H54 (cell line): ENCODE measurements around the gene BBOX1.
"Not testable (repeated sequence)": the region's sequence is repeated elsewhere in the genome, so short reads cannot be mapped to it uniquely, and the experiment has no call there.

Source experiments
- DNase-seq: peaks from one replicate; pipeline ENCODE4 v3.0.0; 2011; ENCODE audit warnings: low spot score, mixed read lengths; ENCODE audit not compliant: insufficient read length
- FAIRE-seq: peaks from 3 replicates; lab custom pipeline; 2011; peaks lifted over from hg19 to GRCh38; lab: Jason Lieb, UNC
- POLR2A ChIP-seq: IDR thresholded peaks from 2 replicates; pipeline ENCODE4 v1.6.1; 2011; ENCODE audit warnings: low read depth, mild to moderate bottlenecking, low read length

BBOX1 gene

DNA sequence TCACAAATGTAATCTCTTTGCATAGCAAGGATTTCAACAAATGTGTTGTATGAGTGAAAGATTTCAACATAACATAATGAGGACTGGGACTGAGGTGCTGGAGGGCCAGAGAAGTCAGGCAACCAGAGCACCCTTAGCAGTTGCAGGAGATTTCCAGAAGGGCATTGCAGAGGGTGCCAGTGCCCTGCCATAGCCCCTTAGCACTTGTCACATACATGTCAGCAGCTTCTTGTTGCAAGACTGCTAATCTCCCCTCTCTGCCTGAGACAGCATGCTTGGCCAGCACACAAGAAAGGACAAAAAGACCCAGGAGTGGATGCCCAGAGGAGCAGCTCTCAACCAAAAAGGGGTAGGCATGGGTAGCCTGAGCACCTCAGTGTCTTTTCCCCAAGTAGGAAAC lies 43.2 kb downstream of the BBOX1 start:
- no peak for TF ChIP-seq POLR2A
- FAIRE-seq, result no peak
- DNase-seq, result no peak

DNA sequence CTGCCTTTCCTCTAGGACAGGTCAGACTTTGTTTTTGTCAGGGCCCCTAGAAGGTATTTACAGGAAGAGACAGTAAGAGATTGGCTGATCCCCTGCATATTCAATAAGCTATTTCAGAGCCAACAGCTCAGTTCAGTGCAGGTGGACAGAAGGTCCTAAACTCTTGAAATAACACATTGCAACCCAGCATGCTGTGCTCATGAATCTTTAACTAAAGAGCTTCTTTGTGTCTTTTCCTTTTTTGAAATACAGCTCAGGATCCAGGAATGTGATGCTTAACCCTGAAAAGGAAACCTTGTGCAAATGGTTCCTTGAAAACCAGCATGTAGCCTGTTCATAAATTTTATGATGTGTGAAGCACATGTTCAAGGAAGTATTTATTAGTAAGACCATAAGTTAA lies 43.9 kb downstream of the BBOX1 start:
- DNase-seq (no peak), FAIRE-seq (no peak)
- TF ChIP-seq POLR2A, result no peak

DNA sequence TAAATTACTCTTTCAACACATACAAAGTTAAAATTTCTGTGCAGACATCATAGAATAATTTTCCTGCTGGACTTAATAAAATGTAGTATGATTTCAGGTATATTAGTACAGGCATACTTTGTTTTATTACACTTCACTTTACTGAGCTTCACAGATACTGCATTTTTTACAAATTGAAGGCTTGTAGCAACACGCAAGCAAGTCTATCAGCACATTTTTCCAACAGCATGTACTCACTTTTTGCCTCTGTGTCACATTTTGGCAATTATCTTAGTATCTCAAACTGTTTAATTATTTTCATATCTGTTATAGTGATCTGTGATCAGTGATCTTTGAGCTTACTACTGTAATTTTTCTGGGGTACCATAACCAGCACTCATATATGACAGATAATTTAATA lies 44.5 kb downstream of the BBOX1 start:
- FAIRE-seq (no peak), DNase-seq (no peak)
- TF ChIP-seq POLR2A, result no peak

DNA sequence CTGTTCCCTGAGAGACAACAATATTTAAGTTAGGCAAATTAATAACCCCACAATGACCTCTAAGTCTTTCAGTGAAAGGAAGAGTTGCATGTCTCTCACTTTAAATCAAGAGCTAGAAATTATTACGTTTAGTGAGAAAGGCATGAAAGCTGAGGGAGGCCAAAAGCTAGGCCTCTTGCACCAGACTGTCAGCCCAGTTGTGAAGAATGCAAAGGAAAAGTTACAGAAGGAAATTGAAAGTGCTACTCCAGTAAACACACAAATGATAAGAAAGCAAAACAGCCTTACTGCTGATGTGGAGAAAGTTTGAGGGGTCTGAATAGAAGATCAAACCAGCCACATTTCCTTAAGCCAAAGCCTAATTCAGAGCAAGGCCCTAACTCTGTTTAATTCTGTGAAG lies 45.0 kb downstream of the BBOX1 start:
- no peak for TF ChIP-seq POLR2A
- no peak for FAIRE-seq

DNA sequence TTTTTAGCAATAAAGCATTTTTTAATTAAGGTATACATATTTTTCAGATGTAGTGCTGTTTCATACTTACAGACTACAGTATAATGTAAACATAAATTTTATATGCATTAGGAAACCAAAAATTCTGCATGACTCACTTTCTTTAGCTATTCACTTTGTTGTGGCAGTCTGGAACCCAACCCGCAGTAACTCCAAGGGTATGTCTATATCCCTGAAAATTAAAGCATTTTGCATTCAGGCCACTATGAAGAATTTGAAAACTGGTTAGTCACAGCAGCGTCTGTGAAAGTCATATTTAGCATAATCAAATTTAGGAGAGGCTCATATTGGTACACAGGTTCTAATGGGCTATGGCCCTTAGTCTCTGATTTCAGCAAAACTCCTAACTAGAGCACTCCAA lies 46.8 kb downstream of the BBOX1 start:
- TF ChIP-seq POLR2A, result no peak
- no peak for DNase-seq
- FAIRE-seq, result no peak

More for the DNA sequence above, 45.0 kb downstream of the BBOX1 start:
- DNase-seq, result no peak

DNA sequence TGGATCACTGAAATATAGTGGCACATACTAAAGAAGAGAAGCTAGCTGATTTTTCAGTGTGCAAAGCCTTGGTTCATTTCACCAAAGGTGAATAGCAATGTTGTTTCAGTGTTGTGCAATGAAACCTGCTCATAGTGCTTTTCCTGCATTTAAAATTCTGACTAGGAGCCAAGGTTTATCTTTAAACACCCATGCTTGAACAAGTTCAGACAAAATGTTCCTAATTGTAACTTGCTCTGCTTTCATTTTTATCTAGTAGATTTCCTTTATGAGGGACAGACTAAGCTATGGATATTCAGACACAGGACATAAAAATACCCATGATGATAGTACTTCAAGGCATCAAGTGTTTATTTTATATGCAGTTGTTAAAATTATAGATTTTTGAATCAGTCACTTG lies 47.7 kb downstream of the BBOX1 start:
- FAIRE-seq (no peak), DNase-seq (no peak)
- no peak for TF ChIP-seq POLR2A

DNA sequence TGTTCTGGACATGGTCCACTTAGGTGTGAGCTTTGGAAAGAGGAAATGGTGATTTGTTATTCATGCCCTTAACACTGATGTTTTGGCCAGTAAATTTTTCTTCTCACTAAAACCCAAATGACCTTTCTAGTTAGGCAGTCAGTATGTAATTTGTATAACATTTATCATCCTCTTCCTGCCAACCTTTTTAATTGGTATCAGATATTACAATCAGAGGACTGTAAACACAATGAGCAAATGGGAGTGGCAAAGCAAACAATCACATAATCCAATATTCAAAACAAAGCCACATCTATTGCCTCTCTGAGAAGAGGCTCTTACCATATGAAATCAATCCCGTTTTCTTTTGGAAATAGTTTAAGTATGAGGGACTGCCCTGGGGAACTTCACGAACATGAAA lies 49.1 kb downstream of the BBOX1 start:
- no peak for TF ChIP-seq POLR2A
- no peak for FAIRE-seq
- no peak for DNase-seq

DNA sequence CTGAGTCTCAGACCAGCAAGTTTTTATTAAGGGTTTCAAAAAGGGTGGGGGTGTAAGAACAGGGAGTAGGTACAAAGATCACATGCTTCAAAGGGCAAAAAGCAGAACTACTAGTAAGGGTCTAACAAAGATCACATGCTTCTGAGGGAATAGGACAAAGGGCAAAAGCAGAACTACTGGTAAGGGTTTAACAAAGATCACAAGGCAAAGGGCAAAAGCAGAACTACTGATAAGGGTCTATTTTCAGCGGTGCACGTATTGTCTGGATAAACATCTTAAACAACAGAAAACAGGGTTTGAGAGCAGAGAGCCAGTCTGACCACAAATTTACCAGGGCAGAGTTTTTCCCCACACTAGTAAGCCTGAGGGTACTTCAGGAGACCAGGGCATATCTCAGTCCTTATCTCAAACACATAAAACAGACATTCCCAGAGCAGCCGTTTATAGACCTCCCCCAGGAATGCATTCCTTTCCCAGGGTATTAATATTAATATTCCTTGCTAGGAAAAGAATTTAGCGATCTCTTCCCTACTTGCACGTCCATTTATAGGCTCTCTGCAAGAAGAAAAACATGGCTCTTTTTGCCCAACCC lies 49.8 kb downstream of the BBOX1 start:
- not testable (repeated sequence) for FAIRE-seq, DNase-seq

DNA sequence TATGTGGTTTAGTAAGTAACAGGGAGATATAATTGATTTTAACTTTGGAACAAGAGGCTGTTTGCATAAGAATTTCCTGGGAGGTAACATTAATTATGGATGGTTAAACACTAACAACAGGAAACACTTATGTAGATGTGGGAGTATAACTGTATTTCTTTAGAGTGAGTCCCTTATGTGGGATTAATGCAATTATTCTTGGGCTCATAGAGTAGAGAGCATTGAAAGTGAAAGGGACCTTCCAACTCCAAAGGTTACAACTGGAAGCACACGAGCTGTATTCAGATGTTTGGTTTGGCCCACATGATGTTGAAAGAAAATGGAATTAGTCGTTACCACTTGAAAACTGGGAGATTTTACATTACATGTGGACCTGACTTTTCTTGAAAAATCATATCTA lies 53.5 kb downstream of the BBOX1 start:
- DNase-seq, result no peak
- no peak for TF ChIP-seq POLR2A
- FAIRE-seq, result no peak

DNA sequence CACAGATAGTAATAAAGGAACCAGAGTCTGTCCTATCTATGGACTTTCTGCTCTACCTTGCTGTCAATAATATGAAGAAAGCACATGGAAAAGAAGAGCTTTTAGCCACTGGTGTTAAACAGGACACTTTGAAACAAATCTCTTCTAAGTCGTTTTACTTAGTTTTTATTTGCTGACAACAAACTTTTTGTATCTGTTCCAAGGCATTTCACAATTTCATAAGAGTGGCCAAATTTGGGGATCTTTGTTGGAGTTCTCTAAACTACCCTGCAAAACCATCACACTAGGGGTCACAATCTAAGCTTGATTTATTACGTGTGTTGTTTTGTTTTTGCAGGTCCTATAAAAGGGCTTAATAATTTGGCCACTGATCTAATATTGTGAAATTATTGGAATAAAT lies 54.4 kb downstream of the BBOX1 start:
- no peak for DNase-seq
- TF ChIP-seq POLR2A, result no peak
- FAIRE-seq, result no peak

DNA sequence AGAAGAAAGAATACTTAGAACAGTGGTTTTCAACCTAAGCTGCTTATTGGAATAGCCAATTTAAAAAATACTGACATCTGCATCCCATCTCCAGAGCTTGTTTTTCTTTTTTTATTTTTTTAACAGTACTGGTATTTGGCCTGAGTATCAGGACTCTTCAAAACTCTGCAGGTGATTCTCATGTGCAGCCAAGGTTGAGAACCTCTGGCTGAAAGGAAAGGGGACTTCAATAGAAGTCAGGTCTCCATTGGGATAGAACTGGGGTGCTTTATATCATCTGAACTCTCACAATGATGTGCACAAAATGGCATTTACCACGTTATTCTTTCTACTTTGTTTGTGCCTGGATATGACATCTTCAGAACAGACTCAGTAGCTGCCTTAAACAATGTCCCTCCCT lies 55.3 kb downstream of the BBOX1 start:
- DNase-seq (no peak), FAIRE-seq (no peak)
- TF ChIP-seq POLR2A, result no peak

DNA sequence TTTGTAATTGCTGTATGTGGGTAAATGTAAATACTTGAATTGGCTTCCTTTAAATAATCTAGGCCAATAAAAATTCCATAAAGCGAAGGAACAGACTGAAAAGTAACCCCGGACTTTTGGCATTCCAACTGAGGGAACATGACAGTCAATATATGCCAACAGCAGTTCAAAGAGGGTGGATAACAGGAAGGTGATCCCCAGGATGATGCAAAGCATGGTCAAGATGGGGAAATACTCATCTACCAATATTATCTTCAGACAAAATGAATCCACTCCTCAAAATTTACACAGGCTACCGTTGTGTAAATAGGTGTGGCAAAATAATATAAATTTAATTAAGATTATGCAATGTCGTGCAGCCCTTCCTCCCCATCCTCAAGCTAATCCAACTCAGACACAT lies 56.9 kb downstream of the BBOX1 start:
- no peak for FAIRE-seq
- no peak for TF ChIP-seq POLR2A
- no peak for DNase-seq

DNA sequence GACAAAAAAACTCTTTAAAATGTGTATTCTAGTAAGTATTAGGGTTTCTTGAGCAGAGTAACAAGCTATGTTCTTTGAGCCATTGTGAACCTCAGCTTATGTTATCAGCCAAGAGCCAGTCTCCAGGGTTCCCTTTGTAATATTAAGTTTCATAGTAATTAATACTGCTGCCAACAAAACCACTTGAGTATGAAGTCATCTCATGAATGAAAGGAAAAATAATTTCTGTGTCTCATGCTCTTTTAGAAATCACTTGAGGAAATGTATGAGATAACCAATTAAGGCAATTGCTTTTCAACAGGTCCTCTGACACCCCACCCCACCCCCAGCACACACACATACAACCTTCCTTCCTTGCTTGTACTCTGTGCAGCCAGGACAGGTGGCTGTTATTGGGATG lies 59.9 kb downstream of the BBOX1 start:
- TF ChIP-seq POLR2A, result no peak
- DNase-seq, result no peak
- FAIRE-seq, result no peak

DNA sequence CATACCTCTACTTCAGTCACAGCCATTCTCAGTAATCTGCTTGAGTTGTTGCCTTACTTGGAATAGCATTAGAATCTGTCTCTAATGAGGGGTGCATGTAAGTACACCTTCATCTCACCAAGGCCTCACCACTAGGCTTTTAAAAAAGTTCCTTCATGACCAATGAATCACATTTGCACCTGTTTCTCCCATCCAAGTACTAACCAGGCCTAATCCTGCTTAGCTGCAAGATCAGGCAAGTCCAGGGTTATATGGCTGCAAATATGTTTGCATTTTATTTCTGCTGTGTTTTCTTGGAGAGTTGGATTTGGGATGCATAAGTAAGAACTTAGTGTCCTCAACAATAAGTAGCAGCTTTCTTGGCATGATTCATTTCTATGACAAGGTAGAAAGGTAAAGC lies 66.9 kb downstream of the BBOX1 start:
- DNase-seq (no peak), FAIRE-seq (no peak)
- no peak for TF ChIP-seq POLR2A

DNA sequence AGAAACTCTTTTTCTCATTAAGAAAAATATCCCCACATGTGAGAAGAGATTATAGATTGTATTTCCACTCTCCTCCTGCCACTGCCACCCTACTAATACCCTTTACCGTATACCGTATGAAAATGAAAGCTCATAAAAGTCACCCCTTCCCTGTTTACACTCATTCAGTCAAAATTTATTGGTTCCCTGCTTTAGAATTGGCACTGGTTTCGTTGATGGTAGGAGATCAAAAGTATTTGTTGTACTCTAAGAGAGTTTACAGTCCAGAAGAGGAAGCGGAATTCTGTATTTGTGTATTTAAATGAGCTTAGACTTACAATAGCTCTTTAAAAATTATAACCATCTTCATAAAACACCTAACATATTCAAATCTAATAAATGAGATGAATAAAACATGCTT lies 68.2 kb downstream of the BBOX1 start:
- TF ChIP-seq POLR2A, result no peak
- DNase-seq (no peak), FAIRE-seq (no peak)

DNA sequence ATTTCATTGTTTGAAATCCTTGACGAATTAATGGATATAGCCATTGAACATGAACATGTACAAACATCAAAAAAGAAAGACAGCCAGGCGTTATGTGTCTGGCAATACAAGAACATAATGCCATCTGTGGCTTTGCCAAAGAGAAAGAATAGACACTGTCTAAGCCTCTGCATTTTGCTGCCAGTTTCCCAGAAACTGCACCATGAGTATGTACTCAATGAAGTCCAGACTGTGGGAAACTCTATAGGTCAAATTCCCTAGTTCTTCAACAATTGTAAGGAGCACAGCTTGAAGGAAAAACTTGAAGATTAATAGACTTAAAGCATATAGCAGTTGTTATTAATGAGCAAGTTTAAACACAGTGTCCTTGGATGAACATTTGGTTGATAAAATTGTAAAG lies 71.3 kb downstream of the BBOX1 start:
- DNase-seq (no peak), FAIRE-seq (no peak)
- no peak for TF ChIP-seq POLR2A

DNA sequence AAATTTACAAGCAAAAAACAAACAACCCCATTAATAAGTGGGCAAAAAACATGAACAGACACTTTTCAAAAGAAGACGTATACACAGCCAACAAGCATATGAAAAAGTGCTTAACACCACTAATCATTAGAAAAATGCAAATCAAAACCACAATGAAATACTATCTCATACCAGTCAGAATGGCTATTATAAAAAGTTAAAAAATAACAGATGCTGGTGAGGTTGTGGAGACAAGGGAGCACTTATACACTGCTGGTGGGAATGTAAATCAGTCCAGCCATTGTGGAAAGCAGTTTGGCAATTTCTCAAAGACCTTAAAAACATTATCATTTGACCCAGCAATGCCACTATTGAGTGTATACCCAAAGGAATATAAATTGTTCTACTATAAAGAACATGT lies 72.3 kb downstream of the BBOX1 start:
- DNase-seq (no peak), FAIRE-seq (no peak)
- no peak for TF ChIP-seq POLR2A
